Ishikawa (cell line): ENCODE results near the gene FAM83E.

Experiments
- CEBPB ChIP-seq: IDR thresholded peaks from 2 replicates; pipeline ENCODE4 v1.6.1; 2012
- CREB1 ChIP-seq: IDR thresholded peaks from 2 replicates; pipeline ENCODE4 v1.6.1; 2012; ENCODE audit warnings: low read depth
- EGR1 ChIP-seq: IDR thresholded peaks from 2 replicates; pipeline ENCODE4 v1.6.1; 2012
- EP300 ChIP-seq: IDR thresholded peaks from 2 replicates; pipeline ENCODE4 v1.6.1; 2012; ENCODE audit warnings: borderline replicate concordance
- FOXM1 ChIP-seq: IDR thresholded peaks from 2 replicates; pipeline ENCODE4 v1.6.1; 2012; ENCODE audit warnings: low read depth, borderline replicate concordance
- NFIC ChIP-seq: IDR thresholded peaks from 2 replicates; pipeline ENCODE4 v1.6.1; 2012
- RAD21 ChIP-seq: IDR thresholded peaks from 2 replicates; pipeline ENCODE4 v1.6.1; 2012; ENCODE audit warnings: low read depth
- TAF1 ChIP-seq: IDR thresholded peaks from 2 replicates; pipeline ENCODE4 v1.6.1; 2012; ENCODE audit warnings: low read depth, mild to moderate bottlenecking
- TCF12 ChIP-seq: IDR thresholded peaks from 2 replicates; pipeline ENCODE4 v1.6.1; 2012; ENCODE audit warnings: low read depth
- TEAD4 ChIP-seq: IDR thresholded peaks from 2 replicates; pipeline ENCODE4 v1.6.1; 2012
- YY1 ChIP-seq: IDR thresholded peaks from 2 replicates; pipeline ENCODE4 v1.6.1; 2012; ENCODE audit warnings: low read depth
- ZBTB7A ChIP-seq: IDR thresholded peaks from 2 replicates; pipeline ENCODE4 v1.6.1; 2012; ENCODE audit warnings: low read depth
- TF ChIP-seq, protein P1 (sequence below): IDR thresholded peaks from 2 replicates; pipeline ENCODE4 v1.6.1; 2012
- TF ChIP-seq, protein P2 (sequence below): IDR thresholded peaks from 2 replicates; pipeline ENCODE4 v1.6.1; 2012

FAM83E gene

GRCh38 chr19:48636859-48637448 lies 22.1 kb upstream of the FAM83E start, which contains the start of gene DBP:
Gene DBP (minus strand): TSS chr19:48637379. CDS start chr19:48636994, 385 bp downstream.
- TF ChIP-seq ZBTB7A: peak; percentile 22
- peak; percentile 66; the same call in 1 of the 2 replicates for TF ChIP-seq CEBPB
- TF ChIP-seq EP300: no peak

DNA sequence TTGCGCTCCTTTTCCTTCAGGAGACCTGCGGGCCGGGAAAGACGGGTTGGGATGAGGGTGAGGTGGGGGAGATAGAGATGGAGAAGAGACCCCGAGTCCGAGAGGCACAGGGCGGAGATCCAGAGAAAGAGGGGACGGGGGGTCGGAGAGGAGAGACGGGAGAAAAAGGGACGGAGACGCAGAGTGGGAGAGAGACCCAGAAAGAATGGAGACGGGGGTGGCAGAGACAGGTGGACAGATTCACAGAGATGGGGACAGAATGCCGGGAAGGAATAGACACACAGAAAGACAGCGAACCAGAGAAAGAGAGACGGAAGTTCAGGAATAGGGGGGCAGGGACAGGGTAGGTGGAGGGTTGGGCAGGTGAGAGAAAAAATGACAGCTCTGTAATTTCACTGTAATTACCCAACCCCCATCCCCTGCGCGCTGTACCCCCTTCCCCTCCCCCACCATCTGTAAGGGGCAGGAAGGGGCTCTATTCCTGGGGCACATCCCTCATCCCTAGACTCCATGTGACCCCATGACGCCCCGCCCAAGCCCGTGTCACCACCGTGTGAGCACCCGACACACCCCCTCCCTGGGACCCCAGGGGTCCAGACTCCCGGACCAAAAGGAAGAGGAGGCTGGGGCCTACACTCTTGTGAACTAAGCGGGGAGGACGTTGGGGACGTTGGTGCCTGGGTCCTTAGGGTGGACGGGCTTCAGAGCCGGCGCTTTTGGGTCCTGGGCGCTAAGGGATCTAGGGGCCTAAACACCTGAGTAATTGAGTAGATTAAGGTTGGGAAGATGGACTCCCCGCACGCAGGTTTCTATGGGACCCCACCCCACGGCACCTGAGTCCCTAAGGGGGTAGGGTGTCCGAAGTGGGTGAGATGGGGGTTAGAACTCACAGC lies 21.3 kb upstream of the FAM83E start:
- TF ChIP-seq ZBTB7A (peak; percentile 41; the same call in 1 of the 2 replicates), EGR1 (no peak), TAF1 (no peak), TCF12 (no peak)
- TF ChIP-seq, protein P1, sequence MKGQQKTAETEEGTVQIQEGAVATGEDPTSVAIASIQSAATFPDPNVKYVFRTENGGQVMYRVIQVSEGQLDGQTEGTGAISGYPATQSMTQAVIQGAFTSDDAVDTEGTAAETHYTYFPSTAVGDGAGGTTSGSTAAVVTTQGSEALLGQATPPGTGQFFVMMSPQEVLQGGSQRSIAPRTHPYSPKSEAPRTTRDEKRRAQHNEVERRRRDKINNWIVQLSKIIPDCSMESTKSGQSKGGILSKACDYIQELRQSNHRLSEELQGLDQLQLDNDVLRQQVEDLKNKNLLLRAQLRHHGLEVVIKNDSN: no peak

GRCh38 chr19:48635263-48635965 lies 20.5 kb upstream of the FAM83E start:
- TF ChIP-seq TEAD4 (no peak), FOXM1 (no peak), NFIC (no peak), EGR1 (peak; percentile 66; the same call in 1 of the 2 replicates), ZBTB7A (peak; percentile 72; the same call in 1 of the 2 replicates), CREB1 (no peak)
- TF ChIP-seq, protein P2, sequence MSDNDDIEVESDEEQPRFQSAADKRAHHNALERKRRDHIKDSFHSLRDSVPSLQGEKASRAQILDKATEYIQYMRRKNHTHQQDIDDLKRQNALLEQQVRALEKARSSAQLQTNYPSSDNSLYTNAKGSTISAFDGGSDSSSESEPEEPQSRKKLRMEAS: peak; percentile 46; the same call in 1 of the 2 replicates
- TF ChIP-seq, protein P1: no peak

DNA sequence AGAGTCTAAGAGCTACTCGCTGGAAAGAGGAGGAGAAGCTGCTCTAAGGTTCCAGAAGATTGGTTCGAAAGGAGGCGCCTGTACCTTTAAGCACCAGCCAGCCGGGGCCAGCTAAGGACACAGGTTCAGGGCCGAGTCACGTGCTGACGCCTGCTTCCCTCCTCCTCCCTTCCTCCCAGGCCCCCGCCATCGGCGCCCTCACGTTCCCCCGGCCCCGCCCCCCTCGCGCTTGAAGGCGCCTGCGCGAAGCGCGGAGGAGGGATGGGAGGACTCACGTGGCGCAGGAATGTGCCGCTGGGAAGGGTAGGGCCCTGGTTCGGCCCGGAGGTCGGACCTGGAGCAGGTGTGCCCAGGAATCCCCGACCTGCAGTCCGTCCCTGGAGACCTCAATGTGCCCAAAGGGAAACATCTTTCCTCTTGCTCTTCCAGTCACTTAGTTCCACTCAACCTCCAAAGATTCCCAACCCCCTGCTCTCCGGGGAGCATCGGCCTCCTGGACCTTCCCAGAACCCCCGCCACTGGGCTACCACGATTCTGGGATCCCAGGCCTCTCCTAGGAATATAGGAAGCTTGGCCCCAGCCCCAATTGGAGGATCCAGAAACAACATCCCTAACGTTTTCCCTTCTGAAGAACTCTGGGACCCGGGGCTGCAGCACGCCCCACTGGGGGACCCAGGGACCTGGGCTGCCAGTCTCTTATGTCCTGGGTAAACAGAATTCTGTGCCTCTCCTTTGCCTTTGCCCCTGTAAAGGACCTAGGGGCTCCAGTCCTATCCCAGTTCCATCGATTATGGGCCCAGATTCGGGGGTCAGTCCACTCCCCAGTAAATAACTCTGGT lies 19.8 kb upstream of the FAM83E start:
- peak; percentile 38; the same call in 1 of the 2 replicates for TF ChIP-seq EP300
- 0 out of 2 replicates have a peak, but pooled peaks have one; percentile 21 for TF ChIP-seq TAF1
- no peak for TF ChIP-seq FOXM1
- TF ChIP-seq, protein P1: peak; percentile 97
- TF ChIP-seq, protein P2: peak; percentile 97
- TF ChIP-seq RAD21: no peak
- TF ChIP-seq CEBPB: no peak
- no peak for TF ChIP-seq NFIC
- no peak for TF ChIP-seq CREB1
- TF ChIP-seq TEAD4: peak; percentile 90
- TF ChIP-seq TCF12: peak; percentile 68
- TF ChIP-seq EGR1: peak; percentile 15; the same call in 1 of the 2 replicates

DNA sequence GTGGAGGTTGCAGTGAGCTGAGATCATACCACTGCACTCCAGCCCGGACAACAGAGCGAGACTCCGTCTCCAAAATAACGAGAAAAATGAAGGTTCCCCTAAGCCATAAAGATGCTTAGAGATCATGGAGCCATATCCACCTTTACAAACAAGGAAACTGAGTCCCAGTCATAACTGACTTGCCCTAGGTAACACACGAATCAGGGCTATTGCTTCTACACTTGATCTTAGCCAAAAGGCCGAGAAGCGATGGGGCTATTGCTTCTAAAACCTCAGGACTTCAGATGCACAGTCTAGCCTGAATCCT lies 19.1 kb upstream of the FAM83E start:
- TF ChIP-seq NFIC: no peak
- no peak for TF ChIP-seq TAF1
- no peak for TF ChIP-seq FOXM1
- no peak for TF ChIP-seq CREB1
- no peak for TF ChIP-seq RAD21
- TF ChIP-seq CEBPB: no peak
- TF ChIP-seq, protein P1: no peak

DNA sequence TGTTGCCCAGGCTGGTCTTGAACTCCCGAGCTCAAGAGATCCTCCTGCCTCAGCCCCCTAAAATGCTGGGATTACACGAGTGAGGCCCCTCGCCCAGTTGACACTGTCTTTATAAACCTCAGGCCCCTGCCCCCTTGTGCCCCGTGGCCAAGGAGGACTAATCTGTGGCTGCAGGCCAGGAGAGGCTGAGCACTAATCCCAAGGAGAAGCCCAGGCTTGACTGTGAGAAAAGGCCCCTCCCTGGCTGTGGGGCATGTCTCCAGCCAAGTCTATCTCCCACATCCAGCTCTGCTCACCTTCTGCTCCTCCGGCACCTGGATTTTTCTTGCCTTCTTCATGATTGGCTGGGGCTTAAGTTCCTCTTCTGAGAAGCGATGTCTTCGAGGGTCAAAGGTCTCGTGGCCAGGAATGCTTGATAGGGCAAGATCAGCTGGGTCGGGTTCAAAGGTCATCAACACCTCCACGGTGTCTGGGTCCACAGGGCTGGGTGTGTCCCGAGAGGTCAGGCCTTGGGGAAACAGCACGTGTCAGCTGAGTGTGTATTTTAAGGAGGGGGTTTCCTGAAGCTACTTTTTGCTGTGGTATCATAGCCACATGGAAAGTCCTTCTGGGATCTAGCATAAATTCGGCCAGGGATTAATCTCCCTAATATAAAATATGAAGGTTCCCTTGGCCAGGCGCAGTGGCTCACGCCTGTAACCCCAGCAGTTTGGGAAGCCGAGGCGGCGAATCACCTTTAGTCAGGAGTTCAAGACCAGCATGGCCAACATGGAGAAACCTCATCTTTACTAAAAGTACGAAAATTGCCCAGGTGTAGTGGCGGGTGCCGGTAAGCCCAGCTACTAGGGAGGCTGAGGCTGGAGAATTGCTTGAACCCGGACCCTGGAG lies 18.5 kb upstream of the FAM83E start:
- TF ChIP-seq TCF12 (no peak), ZBTB7A (no peak), TEAD4 (no peak), YY1 (no peak)
- TF ChIP-seq, protein P1: no peak
